A673 (cell line): Measurements from ENCODE around the gene CLSTN2.

Experiments used
- EZH2 ChIP-seq: fragments of 200-600 bp; sonication (generic); IDR thresholded peaks from 2 replicates; pipeline ENCODE4 v1.6.1; 2017; ENCODE audit warnings: borderline replicate concordance, low read depth, mild to moderate bottlenecking, mixed read lengths, antibody characterized with exemption, low read length; ENCODE audit not compliant: poor library complexity, severe bottlenecking
- TF ChIP-seq, protein P1 (sequence below): fragments of 300-800, 200-600 bp; sonication (generic); conservative IDR thresholded peaks from 2 replicates; pipeline ENCODE4 v1.5.1; 2017; ENCODE audit warnings: low read depth, mild to moderate bottlenecking, antibody characterized with exemption, low read length, moderate library complexity, mixed read lengths

DNA sequence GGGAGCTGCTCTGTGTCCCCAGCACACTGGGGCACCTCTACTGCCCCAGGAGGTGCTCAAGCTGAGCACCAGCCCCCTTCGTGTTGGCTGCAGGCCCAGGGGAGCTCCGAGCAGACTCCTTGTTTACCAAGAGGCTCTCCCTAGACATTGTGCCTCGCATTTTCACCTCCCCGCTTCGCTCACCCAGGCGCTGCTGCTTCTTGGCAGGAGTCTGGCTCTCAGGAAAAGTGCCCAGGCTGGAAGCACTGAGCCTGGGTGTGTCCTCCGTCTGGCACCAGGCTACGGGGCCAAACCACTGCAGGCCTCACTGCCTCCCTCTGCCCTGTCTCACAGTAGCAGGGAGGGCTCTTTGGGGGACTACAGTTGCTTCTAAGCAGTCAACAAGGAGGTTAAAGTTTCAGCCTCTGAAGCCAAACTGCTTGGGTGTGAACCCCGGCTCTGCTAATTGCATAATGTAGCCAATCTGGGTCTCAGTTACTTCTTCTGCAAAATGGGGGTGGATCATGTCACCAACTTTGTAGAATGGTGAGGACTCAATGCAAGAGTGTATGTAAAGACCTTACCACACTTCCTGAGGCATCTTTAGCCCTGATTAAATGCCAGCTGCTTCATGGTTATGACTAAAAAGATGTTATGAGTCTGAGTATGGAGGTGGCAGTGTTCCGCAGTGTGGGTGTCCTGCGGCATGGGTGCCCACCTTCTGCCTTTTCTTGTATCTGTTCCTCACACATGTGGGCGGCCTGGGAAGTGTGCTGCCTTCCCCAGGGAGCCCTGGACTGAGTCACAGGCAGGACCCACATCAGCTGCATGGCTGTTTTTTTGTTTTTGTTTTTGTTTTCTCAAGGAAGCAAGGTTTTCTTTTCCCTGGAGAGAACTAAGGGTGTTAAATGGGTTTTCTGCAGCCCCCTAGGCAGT lies 88.9 kb downstream of the CLSTN2 start:
- TF ChIP-seq, protein P1, sequence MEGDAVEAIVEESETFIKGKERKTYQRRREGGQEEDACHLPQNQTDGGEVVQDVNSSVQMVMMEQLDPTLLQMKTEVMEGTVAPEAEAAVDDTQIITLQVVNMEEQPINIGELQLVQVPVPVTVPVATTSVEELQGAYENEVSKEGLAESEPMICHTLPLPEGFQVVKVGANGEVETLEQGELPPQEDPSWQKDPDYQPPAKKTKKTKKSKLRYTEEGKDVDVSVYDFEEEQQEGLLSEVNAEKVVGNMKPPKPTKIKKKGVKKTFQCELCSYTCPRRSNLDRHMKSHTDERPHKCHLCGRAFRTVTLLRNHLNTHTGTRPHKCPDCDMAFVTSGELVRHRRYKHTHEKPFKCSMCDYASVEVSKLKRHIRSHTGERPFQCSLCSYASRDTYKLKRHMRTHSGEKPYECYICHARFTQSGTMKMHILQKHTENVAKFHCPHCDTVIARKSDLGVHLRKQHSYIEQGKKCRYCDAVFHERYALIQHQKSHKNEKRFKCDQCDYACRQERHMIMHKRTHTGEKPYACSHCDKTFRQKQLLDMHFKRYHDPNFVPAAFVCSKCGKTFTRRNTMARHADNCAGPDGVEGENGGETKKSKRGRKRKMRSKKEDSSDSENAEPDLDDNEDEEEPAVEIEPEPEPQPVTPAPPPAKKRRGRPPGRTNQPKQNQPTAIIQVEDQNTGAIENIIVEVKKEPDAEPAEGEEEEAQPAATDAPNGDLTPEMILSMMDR = no peak
- TF ChIP-seq EZH2 = no peak
